HepG2 (cell line): Measurements from ENCODE around the gene GLUD1. TPM values are rescaled to one million over a fixed set of nuclear protein-coding genes. Genes with fewer than 3 reads are reported as not detected.

Experiments
- CBFB ChIP-seq: sonication (generic); formaldehyde crosslinking; IDR thresholded peaks from 2 replicates; pipeline ENCODE4 v1.4.0; 2020; ENCODE audit warnings: missing genetic modification reagents
- CBX2 ChIP-seq, 2 experiments: fragments of 200-600 bp in 1 of 2; sonication (generic); formaldehyde crosslinking in 1 of 2; IDR thresholded peaks; 2 replicates each; pipeline versions ENCODE4 v1.7.0 to v1.8.1; 2018 to 2022; ENCODE audit warnings: low read depth in 2 of 2, low read length in 1 of 2, mild to moderate bottlenecking in 1 of 2, missing genetic modification reagents in 1 of 2
- CENPX ChIP-seq: sonication (generic); formaldehyde crosslinking; IDR thresholded peaks from 2 replicates; pipeline ENCODE4 v1.9.0; 2021; ENCODE audit warnings: mild to moderate bottlenecking, missing genetic modification reagents, moderate library complexity
- CERS6 ChIP-seq: sonication (generic); formaldehyde crosslinking; IDR thresholded peaks from 2 replicates; pipeline ENCODE4 v1.5.0; 2020; ENCODE audit warnings: missing genetic modification reagents
- GTF2F1 ChIP-seq: fragments of 150-350 bp; IDR thresholded peaks from 2 replicates; pipeline ENCODE4 v1.6.1; 2014; ENCODE audit warnings: low read length
- MTERF4 ChIP-seq: sonication (generic); formaldehyde crosslinking; IDR thresholded peaks from 2 replicates; pipeline ENCODE4 v1.8.0; 2023; ENCODE audit warnings: mild to moderate bottlenecking, missing genetic modification reagents
- NFKB2 ChIP-seq: sonication (generic); formaldehyde crosslinking; IDR thresholded peaks from 2 replicates; pipeline ENCODE4 v1.4.0; 2020; ENCODE audit warnings: missing genetic modification reagents, borderline replicate concordance
- PATZ1 ChIP-seq: sonication (generic); formaldehyde crosslinking; IDR thresholded peaks from 2 replicates; pipeline ENCODE4 v1.4.0; 2020; ENCODE audit warnings: missing genetic modification reagents
- PLSCR1 ChIP-seq: sonication (generic); formaldehyde crosslinking; IDR thresholded peaks from 2 replicates; pipeline ENCODE4 v1.5.0; 2020; ENCODE audit warnings: missing genetic modification reagents, mild to moderate bottlenecking, borderline replicate concordance
- RFX3 ChIP-seq: IDR thresholded peaks from 2 replicates; pipeline ENCODE4 v1.6.1; 2016; ENCODE audit warnings: missing biosample characterization, missing genetic modification reagents
- RNF2 ChIP-seq: fragments of 450-650 bp; conservative IDR thresholded peaks from 2 replicates; pipeline ENCODE4 v1.6.1; 2016; ENCODE audit warnings: low read depth
- SCMH1 ChIP-seq: sonication (generic); formaldehyde crosslinking; IDR thresholded peaks from 2 replicates; pipeline ENCODE4 v1.9.0; 2021; ENCODE audit warnings: missing genetic modification reagents, mild to moderate bottlenecking, borderline replicate concordance
- TEF ChIP-seq: sonication (generic); formaldehyde crosslinking; IDR thresholded peaks from 2 replicates; pipeline ENCODE4 v1.5.0; 2020; ENCODE audit warnings: missing genetic modification reagents
- TOPORS ChIP-seq: sonication (generic); formaldehyde crosslinking; IDR thresholded peaks from 2 replicates; pipeline ENCODE4 v1.8.0; 2023; ENCODE audit warnings: mild to moderate bottlenecking, missing genetic modification reagents
- TRIM24 ChIP-seq: sonication (generic); formaldehyde crosslinking; IDR thresholded peaks from 2 replicates; pipeline ENCODE4 v1.8.0; 2022; ENCODE audit warnings: mild to moderate bottlenecking, missing genetic modification reagents
- ZNF251 ChIP-seq: sonication (generic); formaldehyde crosslinking; IDR thresholded peaks from 2 replicates; pipeline ENCODE4 v1.9.0; 2021; ENCODE audit warnings: mild to moderate bottlenecking, missing genetic modification reagents
- ZNF335 ChIP-seq: sonication (generic); formaldehyde crosslinking; IDR thresholded peaks from 2 replicates; pipeline ENCODE4 v1.4.0; 2020; ENCODE audit warnings: missing genetic modification reagents
- ZNF33B ChIP-seq: sonication (generic); formaldehyde crosslinking; IDR thresholded peaks from 2 replicates; pipeline ENCODE4 v1.5.1; 2020; ENCODE audit warnings: mild to moderate bottlenecking, missing genetic modification reagents
- ZNF790 ChIP-seq: sonication (generic); formaldehyde crosslinking; IDR thresholded peaks from 2 replicates; pipeline ENCODE4 v1.8.0; 2022; ENCODE audit warnings: missing genetic modification reagents, mild to moderate bottlenecking, borderline replicate concordance
- ZNF816 ChIP-seq: sonication (generic); formaldehyde crosslinking; IDR thresholded peaks from 2 replicates; pipeline ENCODE4 v1.8.0; 2022; ENCODE audit warnings: missing genetic modification reagents, mild to moderate bottlenecking, borderline replicate concordance
- ZXDC ChIP-seq: sonication (generic); formaldehyde crosslinking; IDR thresholded peaks from 2 replicates; pipeline ENCODE4 v1.5.0; 2020; ENCODE audit warnings: mild to moderate bottlenecking, missing genetic modification reagents
- ZZZ3 ChIP-seq: sonication (generic); formaldehyde crosslinking; IDR thresholded peaks from 2 replicates; pipeline ENCODE4 v1.4.0; 2020; ENCODE audit warnings: missing genetic modification reagents, mild to moderate bottlenecking, borderline replicate concordance
- polyA plus RNA-seq, 8 experiments: library from polyadenylated mRNA; depleted of rRNA in 3 of 8; stranded (reverse) in 7 of 8; unstranded in 1 of 8; fragments of >200 nt; fragmentation: Illumina TruSeq in 4 of 8; extraction: Trizol in 4 of 8; gene quantifications; 2 replicates each; pipeline versions ENCODE4 v1.2.1 to v1.2.3, GENCODE V29; 2011 to 2016; ENCODE audit warnings: low read depth in 4 of 8, missing spikeins in 1 of 8, mixed read lengths in 1 of 8; ENCODE audit not compliant: insufficient read depth in 1 of 8
- total RNA-seq, 5 experiments: library from RNA; depleted of rRNA; stranded (reverse); fragments of >200 nt; fragmentation: Illumina TruSeq; extraction: Trizol; gene quantifications; 2 replicates each; pipeline ENCODE4 v1.2.3, GENCODE V29; 2016; ENCODE audit warnings: low read depth in 1 of 5

The GLUD1 gene
- total and polyA plus RNA-seq, 2 of the 13 experiments (the other 11 are each of a cell fraction or from before 2014, with no cell fraction given) = 301 to 798 TPM

GRCh38 chr10:87095236-87095945 is 748 bp upstream of the GLUD1 start (continued):
- no peak for TF ChIP-seq MTERF4
- TF ChIP-seq RNF2 = peak; percentile 81
- TF ChIP-seq TRIM24 = no peak
- no peak for TF ChIP-seq RFX3 (CRISPR knock-in tag)
- TF ChIP-seq ZNF816 = 0 out of 2 replicates have a peak, but pooled peaks have one; percentile 20
- TF ChIP-seq PLSCR1 (CRISPR knock-in tag) = no peak
- no peak for TF ChIP-seq ZXDC (CRISPR knock-in tag)
- TF ChIP-seq ZNF790 (CRISPR knock-in tag) = no peak
- peak; percentile 86; the same call in 1 of the 2 replicates for TF ChIP-seq ZNF33B (CRISPR knock-in tag)
- TF ChIP-seq ZNF335 (CRISPR knock-in tag) = no peak
- no peak for TF ChIP-seq CERS6 (CRISPR knock-in tag)
- TF ChIP-seq GTF2F1 = no peak
- no peak for TF ChIP-seq ZNF251 (CRISPR knock-in tag)
- peak; percentile 89 for TF ChIP-seq PATZ1 (CRISPR knock-in tag)
- no peak for TF ChIP-seq SCMH1 (CRISPR knock-in tag)
- TF ChIP-seq TOPORS (CRISPR knock-in tag) = peak; percentile 75
- peak; percentile 81; the same call in 1 of the 2 replicates for TF ChIP-seq CBFB (CRISPR knock-in tag)
- TF ChIP-seq NFKB2 (CRISPR knock-in tag) = peak; percentile 92; the same call in 1 of the 2 replicates
- TF ChIP-seq CENPX = no peak
- TF ChIP-seq TEF (CRISPR knock-in tag) = no peak
- TF ChIP-seq CBX2 (IDR thresholded peaks at IDR 0.05; ENCODE audit: low read depth, low read length) = no peak
- TF ChIP-seq CBX2 (CRISPR knock-in tag; IDR thresholded peaks at IDR 0.05; ENCODE audit: low read depth) = no peak
- TF ChIP-seq ZZZ3 (CRISPR knock-in tag) = no peak
